ENCODE data around the gene OR51E2.

DNA sequence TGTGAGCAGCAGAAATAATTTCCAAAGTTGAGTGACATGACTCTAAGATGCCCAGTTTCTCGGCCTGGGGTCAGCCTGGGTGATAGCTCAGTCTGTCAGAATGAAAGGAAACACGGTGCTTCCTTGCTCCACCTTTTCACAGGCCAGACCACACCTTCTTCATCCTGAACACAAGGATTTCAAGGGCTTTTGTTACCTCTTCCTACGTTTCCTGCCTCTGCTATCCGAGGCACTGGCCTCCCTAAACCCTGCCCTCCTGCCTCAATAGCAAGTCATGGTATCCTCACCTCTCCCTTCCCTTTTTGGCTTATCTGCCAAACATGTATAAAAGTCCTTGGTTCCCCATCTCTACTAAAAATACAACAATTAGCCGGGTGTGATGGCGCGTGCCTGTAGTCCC lies 55.6 kb downstream of the OR51E2 start:
- TF ChIP-seq, protein P1, sequence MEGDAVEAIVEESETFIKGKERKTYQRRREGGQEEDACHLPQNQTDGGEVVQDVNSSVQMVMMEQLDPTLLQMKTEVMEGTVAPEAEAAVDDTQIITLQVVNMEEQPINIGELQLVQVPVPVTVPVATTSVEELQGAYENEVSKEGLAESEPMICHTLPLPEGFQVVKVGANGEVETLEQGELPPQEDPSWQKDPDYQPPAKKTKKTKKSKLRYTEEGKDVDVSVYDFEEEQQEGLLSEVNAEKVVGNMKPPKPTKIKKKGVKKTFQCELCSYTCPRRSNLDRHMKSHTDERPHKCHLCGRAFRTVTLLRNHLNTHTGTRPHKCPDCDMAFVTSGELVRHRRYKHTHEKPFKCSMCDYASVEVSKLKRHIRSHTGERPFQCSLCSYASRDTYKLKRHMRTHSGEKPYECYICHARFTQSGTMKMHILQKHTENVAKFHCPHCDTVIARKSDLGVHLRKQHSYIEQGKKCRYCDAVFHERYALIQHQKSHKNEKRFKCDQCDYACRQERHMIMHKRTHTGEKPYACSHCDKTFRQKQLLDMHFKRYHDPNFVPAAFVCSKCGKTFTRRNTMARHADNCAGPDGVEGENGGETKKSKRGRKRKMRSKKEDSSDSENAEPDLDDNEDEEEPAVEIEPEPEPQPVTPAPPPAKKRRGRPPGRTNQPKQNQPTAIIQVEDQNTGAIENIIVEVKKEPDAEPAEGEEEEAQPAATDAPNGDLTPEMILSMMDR (conservative IDR thresholded peaks at IDR 0.05): no peak
- TF ChIP-seq ZFX (IDR thresholded peaks at IDR 0.05): no peak
